Testis (tissue), 2 donors: ENCODE measurements around the gene AAR2.

Experiments used
- CTCF ChIP-seq, 3 experiments: fragments of 450-650 bp in 2 of 3; fragments of 200-600 bp in 1 of 3; sonication (generic) in 1 of 3; IDR thresholded peaks; one replicate each; pipeline ENCODE4 v1.5.1; 2016 to 2019; ENCODE audit warnings: antibody characterized with exemption in 3 of 3, mild to moderate bottlenecking in 2 of 3, moderate library complexity in 1 of 3
- POLR2A ChIP-seq: fragments of 450-650 bp; IDR thresholded peaks from one replicate; pipeline ENCODE4 v1.6.1; 2017; ENCODE audit warnings: antibody characterized with exemption, mild to moderate bottlenecking, moderate library complexity

GRCh38 chr20:36279362-36279761, 43.1 kb downstream of the AAR2 start:
- TF ChIP-seq CTCF (IDR thresholded peaks at IDR 0.05), result no peak
- TF ChIP-seq POLR2A, result no peak
